K562 (cell line): Measurements from ENCODE around the gene TBP. TPM values are rescaled to one million over a fixed set of nuclear protein-coding genes. Genes with fewer than 3 reads are reported as not detected.
A peak's percentile ranks its signal among the peaks of the same experiment; 100 is the strongest.

Source experiments
- ATAC-seq: fragments of 200-7000 bp; cut with Tn5 transposase; 3 replicates; pipeline ENCODE4 v1.9.1; 2020; ENCODE audit warnings: moderate library complexity
- BruUV-seq: library from RNA; stranded (reverse); fragments of 400-500 nt; replicated peaks from 2 replicates; lab custom pipeline; 2021; lab: Mats Ljungman, UMichigan
- CTCF ChIA-PET: fragments of 300-600 bp; formaldehyde crosslinking; extraction: SDS; loops from one replicate; lab custom pipeline; 2021; ENCODE audit warnings: low intra/inter-chr PET ratio; lab: Yijun Ruan, JAX
- POLR2A ChIA-PET: fragments of 300-600, 350-650 bp; sonication (Branson Sonifier 250); formaldehyde crosslinking; extraction: SDS; loops from one replicate; lab custom pipeline; 2021; ENCODE audit warnings: antibody characterized with exemption, inconsistent platforms; lab: Yijun Ruan, JAX
- DNase-seq, 4 experiments: peaks; one replicate each; pipeline versions ENCODE4 v3.0.0 to v3.0.0-alpha.2; 2011 to 2018; ENCODE audit warnings: low spot score in 3 of 4, mixed read lengths in 3 of 4; ENCODE audit errors: extremely low read depth in 1 of 4
- FAIRE-seq: peaks from 2 replicates; lab custom pipeline; 2011; peaks lifted over from hg19 to GRCh38; lab: Jason Lieb, UNC
- H2AFZ ChIP-seq: 2 replicates; pipeline ENCODE4 v1.6.0; 2011; ENCODE audit warnings: low read depth, low read length, control low read depth, inconsistent platforms
- H3K27ac ChIP-seq: fragments of 200-600 bp; 3 replicates; pipeline ENCODE4 v1.8.0; 2011; ENCODE audit warnings: low read depth, mild to moderate bottlenecking, control low read depth, inconsistent platforms, low read length, moderate library complexity, mixed read lengths; ENCODE audit errors: extremely low read depth
- H3K27me3 ChIP-seq, 2 experiments: fragments of 300-600 bp in 1 of 2; 2 replicates in 1 of 2; 3 replicates in 1 of 2; pipeline versions ENCODE4 v1.6.0 to v1.8.0; 2011; ENCODE audit warnings: inconsistent platforms in 2 of 2, low read length in 2 of 2, mild to moderate bottlenecking in 1 of 2, mixed read lengths in 1 of 2, moderate library complexity in 1 of 2; ENCODE audit not compliant: control insufficient read depth in 2 of 2, insufficient read depth in 2 of 2
- H3K36me3 ChIP-seq: fragments of 300-600 bp; 3 replicates; pipeline ENCODE4 v1.8.0; 2011; ENCODE audit warnings: mild to moderate bottlenecking, low read length, inconsistent platforms; ENCODE audit not compliant: control insufficient read depth, insufficient read depth
- H3K4me1 ChIP-seq, 2 experiments: fragments of 200-600 bp in 1 of 2; replicated peaks in 1 of 2; 2 replicates in 1 of 2; 3 replicates in 1 of 2; pipeline versions ENCODE4 v1.5.1 to v1.8.0; 2011; ENCODE audit warnings: inconsistent platforms in 2 of 2, low read length in 2 of 2, mild to moderate bottlenecking in 1 of 2, mixed read lengths in 1 of 2, moderate library complexity in 1 of 2; ENCODE audit not compliant: control insufficient read depth in 2 of 2, insufficient read depth in 2 of 2
- H3K4me2 ChIP-seq: 2 replicates; pipeline ENCODE4 v1.6.1; 2011; ENCODE audit warnings: low read length, control low read depth, inconsistent platforms, mixed read lengths; ENCODE audit not compliant: insufficient read depth
- H3K4me3 ChIP-seq: fragments of 200-600 bp; sonication (generic), shearing (Covaris generic); 2 replicates; pipeline ENCODE4 v1.5.1; 2016; ENCODE audit warnings: control low read depth, inconsistent platforms
- H3K79me2 ChIP-seq: fragments of 200-600 bp; 3 replicates; pipeline ENCODE4 v1.8.0; 2011; ENCODE audit warnings: low read length, inconsistent platforms; ENCODE audit not compliant: control insufficient read depth, insufficient read depth
- H3K9ac ChIP-seq, 2 experiments: 2 replicates each; pipeline versions ENCODE4 v1.6.0 to v1.6.1; 2011; ENCODE audit warnings: low read depth in 2 of 2, low read length in 2 of 2, control low read depth in 1 of 2, inconsistent platforms in 1 of 2, mild to moderate bottlenecking in 1 of 2, mixed read lengths in 1 of 2; ENCODE audit not compliant: insufficient read depth in 1 of 2
- H3K9me1 ChIP-seq: one replicate; pipeline ENCODE4 v1.6.0; 2011; ENCODE audit warnings: inconsistent platforms, mild to moderate bottlenecking, low read length, moderate library complexity; ENCODE audit not compliant: control insufficient read depth, insufficient read depth
- H3K9me3 ChIP-seq: replicated peaks from 2 replicates; pipeline ENCODE4 v1.5.1; 2011; ENCODE audit warnings: low read depth, low read length, inconsistent platforms; ENCODE audit not compliant: control insufficient read depth, insufficient read depth
- H4K20me1 ChIP-seq: replicated peaks from 2 replicates; pipeline ENCODE4 v1.6.1; 2011; ENCODE audit warnings: low read length, inconsistent platforms, mixed read lengths; ENCODE audit not compliant: control insufficient read depth, insufficient read depth
- C11orf30 ChIP-seq: fragments of 450-650 bp; IDR thresholded peaks from 2 replicates; pipeline ENCODE4 v1.6.1; 2016; ENCODE audit warnings: low read depth, mild to moderate bottlenecking
- CSDE1 ChIP-seq, 2 experiments: fragments of 450-650 bp; IDR thresholded peaks; 2 replicates each; pipeline ENCODE4 v1.6.1; 2016; ENCODE audit warnings: mild to moderate bottlenecking in 1 of 2
- ETV5 ChIP-seq: sonication (generic); formaldehyde crosslinking; IDR thresholded peaks from 2 replicates; pipeline ENCODE4 v1.4.0; 2020; ENCODE audit warnings: low read depth, mild to moderate bottlenecking, missing genetic modification reagents
- FIP1L1 ChIP-seq: fragments of 200-400 bp; formaldehyde crosslinking; IDR thresholded peaks from 2 replicates; pipeline ENCODE4 v1.6.1; 2018; ENCODE audit warnings: mild to moderate bottlenecking, low read depth, low read length; ENCODE audit not compliant: poor library complexity, severe bottlenecking
- HNRNPL ChIP-seq: fragments of 200-400 bp; formaldehyde crosslinking; IDR thresholded peaks from 2 replicates; pipeline ENCODE4 v1.6.1; 2017; ENCODE audit warnings: low read depth, mild to moderate bottlenecking, low read length
- MBD2 ChIP-seq: sonication (generic); IDR thresholded peaks from 2 replicates; pipeline ENCODE4 v1.6.1; 2016; ENCODE audit warnings: low read depth, borderline replicate concordance
- MEIS2 ChIP-seq: fragments of 450-650 bp; IDR thresholded peaks from 2 replicates; pipeline ENCODE4 v1.6.1; 2014; ENCODE audit warnings: mild to moderate bottlenecking; ENCODE audit not compliant: partially characterized antibody
- MTA2 ChIP-seq: fragments of 450-650 bp; IDR thresholded peaks from 2 replicates; pipeline ENCODE4 v1.6.1; 2016; ENCODE audit warnings: low read depth
- NFE2 ChIP-seq: IDR thresholded peaks from 2 replicates; pipeline ENCODE4 v1.6.1; 2014; ENCODE audit warnings: antibody characterized with exemption, low read depth
- NFIC ChIP-seq: fragments of 450-650 bp; IDR thresholded peaks from 2 replicates; pipeline ENCODE4 v1.6.1; 2017; ENCODE audit warnings: mild to moderate bottlenecking, inconsistent platforms
- NKRF ChIP-seq: fragments of 450-650 bp; IDR thresholded peaks from 2 replicates; pipeline ENCODE4 v1.6.1; 2016; ENCODE audit warnings: borderline replicate concordance
- PCBP1 ChIP-seq: fragments of 200-400 bp; formaldehyde crosslinking; IDR thresholded peaks from 2 replicates; pipeline ENCODE4 v1.6.1; 2018; ENCODE audit warnings: mild to moderate bottlenecking, low read depth, low read length; ENCODE audit not compliant: poor library complexity, severe bottlenecking
- RUNX1 ChIP-seq: sonication (generic); IDR thresholded peaks from 2 replicates; pipeline ENCODE4 v1.6.1; 2016; ENCODE audit warnings: antibody characterized with exemption, low read depth
- SMARCA4 ChIP-seq: fragments of 450-650 bp; IDR thresholded peaks from 2 replicates; pipeline ENCODE4 v1.6.1; 2016
- SMARCA5 ChIP-seq: fragments of 450-650 bp; IDR thresholded peaks from 2 replicates; pipeline ENCODE4 v1.6.1; 2016
- SMARCB1 ChIP-seq: IDR thresholded peaks from 2 replicates; pipeline ENCODE4 v1.6.1; 2011; ENCODE audit warnings: improper control_type of control experiment, low read depth; ENCODE audit not compliant: insufficient read length
- SNIP1 ChIP-seq: fragments of 450-650 bp; IDR thresholded peaks from 2 replicates; pipeline ENCODE4 v1.7.1; 2017; ENCODE audit warnings: low read depth, mild to moderate bottlenecking
- TBP ChIP-seq: optimal IDR thresholded peaks from 2 replicates; pipeline ENCODE3; 2011; ENCODE audit warnings: low read depth, low read length, improper control_type of control experiment
- U2AF1 ChIP-seq: fragments of 200-400 bp; formaldehyde crosslinking; optimal IDR thresholded peaks from 2 replicates; pipeline ENCODE3; 2017; ENCODE audit warnings: mild to moderate bottlenecking, low read depth, low read length, moderate library complexity
- YY1 ChIP-seq, 3 experiments: IDR thresholded peaks; 2 replicates each; pipeline ENCODE4 v1.6.1; 2011; ENCODE audit warnings: low read length in 2 of 3, mild to moderate bottlenecking in 2 of 3, moderate library complexity in 2 of 3, borderline replicate concordance in 1 of 3, control low read depth in 1 of 3, low read depth in 1 of 3; ENCODE audit not compliant: insufficient read depth in 3 of 3, insufficient replicate concordance in 2 of 3, control insufficient read depth in 1 of 3, insufficient read length in 1 of 3; ENCODE audit errors: extremely low read depth in 1 of 3
- ZBTB17 ChIP-seq: fragments of 450-650 bp; formaldehyde crosslinking; IDR thresholded peaks from 2 replicates; pipeline ENCODE4 v1.4.0; 2020; ENCODE audit warnings: mild to moderate bottlenecking
- ZFX ChIP-seq: sonication (generic); formaldehyde crosslinking; IDR thresholded peaks from 2 replicates; pipeline ENCODE4 v1.8.0; 2022; ENCODE audit warnings: mild to moderate bottlenecking, missing genetic modification reagents, moderate library complexity
- ZNF316 ChIP-seq: fragments of 450-650 bp; IDR thresholded peaks from 2 replicates; pipeline ENCODE4 v1.6.1; 2016
- WGBS: fragments of 100-300 bp; shearing (Covaris generic); methylation state at CpG from one replicate; pipeline ENCODE4 v1.1.6; 2016; ENCODE audit warnings: low coverage, mixed read lengths; ENCODE audit not compliant: insufficient coverage; ENCODE audit errors: missing lambda C conversion rate; 5-methylcytosine and 5-hydroxymethylcytosine counted together
- in situ Hi-C: fragments of 300-500 bp; cut with MboI; formaldehyde crosslinking; loops from 4 replicates; pipeline ENCODE4 v1.15.0; 2018; ENCODE audit warnings: inconsistent platforms, mixed read lengths
- intact Hi-C: fragments of 100-400 bp; cut with micrococcal nuclease; formaldehyde crosslinking; loops from 2 replicates; pipeline ENCODE4 v1.14.2; 2022
- polyA plus RNA-seq, 8 experiments: library from polyadenylated mRNA; depleted of rRNA in 4 of 8; stranded (reverse) in 5 of 8; unstranded in 3 of 8; fragments of >200 nt; fragmentation: Nextera tagmentation in 2 of 8; fragmentation: Illumina TruSeq in 1 of 8; extraction: Ambion mirVana in 2 of 8; extraction: Trizol in 1 of 8; gene quantifications; 2 replicates each; pipeline versions ENCODE4 v1.2.1 to v1.2.3, GENCODE V29; 2011 to 2014; ENCODE audit warnings: inconsistent platforms in 1 of 8, missing spikeins in 1 of 8
- total RNA-seq, 7 experiments: library from RNA; depleted of rRNA in 6 of 7; stranded (reverse); fragments of >200 nt in 6 of 7; fragmentation: Illumina TruSeq in 2 of 7; extraction: Trizol in 2 of 7; gene quantifications; 2 replicates each; pipeline versions ENCODE4 v1.2.1 to v1.2.3, GENCODE V29; 2011 to 2021; ENCODE audit warnings: low replicate concordance in 1 of 7
- TF ChIP-seq, protein P1 (sequence below): sonication (generic); formaldehyde crosslinking; IDR thresholded peaks from 2 replicates; pipeline ENCODE4 v1.9.0; 2022; ENCODE audit warnings: mild to moderate bottlenecking, missing genetic modification reagents

The TBP gene
- total and polyA plus RNA-seq, 9 of the 15 experiments (the other 6 are each of a cell fraction or from before 2014, with no cell fraction given), result 28.5 to 86.1 (median 39.5) TPM

- intact Hi-C loops (loop anchor here (2.0 kb wide), 1 partner anchor 29 kb away; the partner anchor contains the start of gene PDCD2), in situ Hi-C loops (no loop called here)
- WGBS, result 8% methylated on average over 3 of the region's 3 CpGs
- ATAC-seq (no peak), DNase-seq (no peak), FAIRE-seq (no peak)
- no peaks in the 10 kb centered on the region for H3K9me3 ChIP-seq
- peak overlapping the region; percentile 100 for H3K4me2 ChIP-seq
- peak overlapping the region; percentile 1 to 94 for H3K9ac ChIP-seq
- peaks cover 24% of the 10 kb centered on the region for H4K20me1 ChIP-seq
- no peaks in the 10 kb centered on the region for H3K27me3 ChIP-seq
- BruUV-seq, result no TSS peak
- H3K27ac ChIP-seq, result peak overlapping the region; percentile 86
- H3K4me3 ChIP-seq, result peak overlapping the region; percentile 69
- H3K4me1 ChIP-seq, result peaks cover 3 to 17% of the 10 kb centered on the region in 2 experiments; a peak in 4 of 5 replicates
- H2AFZ ChIP-seq, result no peak overlapping the region
- peaks cover 51% of the 10 kb centered on the region for H3K36me3 ChIP-seq
- H3K9me1 ChIP-seq, result no peaks in the 10 kb centered on the region
- POLR2A ChIA-PET, result interaction anchor here (1.9 to 2.4 kb wide), 3 partner anchors 10 to 29 kb away, joined by 4 to 8 read pairs (median 6); partner anchors contain the start of gene PDCD2
- H3K79me2 ChIP-seq, result peaks cover 86% of the 10 kb centered on the region
- CTCF ChIA-PET, result no interaction called here
- TF ChIP-seq TBP (no peak), SMARCB1 (no peak), SMARCA4 (peak; percentile 55; the same call in 1 of the 2 replicates), MTA2 (no peak), NFE2 (peak; percentile 63), SNIP1 (no peak), MBD2 (no peak), ZBTB17 (CRISPR knock-in tag) (no peak), SMARCA5 (0 out of 2 replicates have a peak, but pooled peaks have one; percentile 31), MEIS2 (no peak), FIP1L1 (no peak), NKRF (peak; percentile 52), C11orf30 (peak; percentile 47; the same call in 1 of the 2 replicates), U2AF1 (no peak), ZNF316 (peak; percentile 65), ETV5 (CRISPR knock-in tag) (no peak), YY1 (IDR thresholded peaks at IDR 0.05; ENCODE audit: borderline replicate concordance in 1 of 3, control insufficient read depth in 1 of 3, extremely low read depth in 1 of 3, insufficient read depth in 3 of 3, insufficient read length in 1 of 3, insufficient replicate concordance in 2 of 3, low read depth in 1 of 3, low read length in 2 of 3) (no peak), NFIC (peak; percentile 3; the same call in 1 of the 2 replicates), ZFX (CRISPR knock-in tag) (no peak), HNRNPL (no peak), RUNX1 (no peak), PCBP1 (no peak), CSDE1 (IDR thresholded peaks at IDR 0.05) (0 out of 4 replicates have a peak, but pooled peaks of 1 of the 2 experiments have one; percentile 46)
- TF ChIP-seq, protein P1, sequence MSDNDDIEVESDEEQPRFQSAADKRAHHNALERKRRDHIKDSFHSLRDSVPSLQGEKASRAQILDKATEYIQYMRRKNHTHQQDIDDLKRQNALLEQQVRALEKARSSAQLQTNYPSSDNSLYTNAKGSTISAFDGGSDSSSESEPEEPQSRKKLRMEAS (CRISPR knock-in tag), result no peak
Measured at GRCh38 chr6:170555305-170555704, 1.1 kb downstream of the TBP start.
